ENCODE measurements around the gene ITFG2.

Gene ITFG2

DNA sequence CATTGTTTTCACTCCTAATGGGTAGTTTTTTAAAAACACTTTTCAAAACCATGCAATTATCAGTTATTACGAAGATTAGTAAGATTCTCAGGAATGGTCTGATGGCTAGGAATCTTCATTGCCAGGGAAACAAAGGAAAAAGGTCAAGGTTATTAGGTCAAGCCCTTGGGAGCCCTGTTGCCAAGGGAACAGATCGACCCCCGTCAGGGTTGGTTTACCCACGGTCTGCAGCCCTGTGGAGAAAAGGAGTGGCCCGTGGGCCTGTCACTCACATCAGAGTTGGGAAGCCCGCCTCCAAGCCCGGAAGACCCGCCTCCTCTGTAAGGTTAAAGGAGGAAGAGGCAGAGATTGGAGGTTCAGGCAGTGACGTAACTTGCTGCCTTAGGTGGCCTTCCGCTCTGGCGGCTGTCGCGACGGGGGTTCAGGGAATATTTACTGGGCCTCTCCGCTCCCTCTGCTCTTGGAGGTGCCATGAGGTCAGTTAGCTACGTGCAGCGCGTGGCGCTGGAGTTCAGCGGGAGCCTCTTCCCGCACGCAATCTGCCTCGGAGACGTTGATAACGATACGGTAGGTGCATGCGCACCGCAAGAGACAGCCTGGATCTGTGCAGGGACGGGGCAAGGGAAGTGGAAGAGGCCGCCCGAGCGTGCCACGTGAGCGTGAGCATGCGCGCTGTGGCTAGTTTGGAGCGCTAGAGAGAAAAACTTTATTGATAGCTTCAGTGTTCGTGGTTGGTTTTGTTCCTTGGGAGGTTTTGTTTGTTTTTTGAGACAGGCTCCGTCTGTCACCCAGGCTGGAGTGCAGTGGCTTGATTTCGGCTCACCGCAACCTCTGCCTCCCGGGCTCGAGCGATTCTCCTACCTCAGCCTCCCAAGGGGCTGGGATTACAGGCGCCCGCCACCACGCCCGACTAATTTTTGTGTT, at the start of gene ITFG2:
TSS of gene ITFG2 (plus strand) at position 379 of the 924 bp plus-strand sequence. CDS start at position 472, 93 bp downstream.
- peaks cover 22% of the 10 kb centered on the region for H3K4me1 ChIP-seq (ENCODE audit: insufficient read depth, low read length)
- peak within 1 kb of the TSS; percentile 70 for H3K9ac ChIP-seq (ENCODE audit: low read depth, low read length)
- H3K79me2 ChIP-seq (ENCODE audit: insufficient read depth, low read length): peaks cover 36% of the 10 kb centered on the region
- peaks cover 12% of the 10 kb centered on the region for H3K36me3 ChIP-seq (ENCODE audit: insufficient read depth, low read length)
- ATAC-seq (ENCODE audit: insufficient read depth, low read depth) (peak; percentile 94), DNase-seq (peak; percentile 99)
- peak within 1 kb of the TSS; percentile 93 for H3K27ac ChIP-seq (ENCODE audit: low read length)
- no peaks in the 10 kb centered on the region for H3K9me3 ChIP-seq (ENCODE audit: insufficient read depth, low read length, severe bottlenecking)
- no peak for TF ChIP-seq EZH2 (IDR thresholded peaks at IDR 0.05; ENCODE audit: borderline replicate concordance, low read depth, low read length, severe bottlenecking)
- TF ChIP-seq, protein P1, sequence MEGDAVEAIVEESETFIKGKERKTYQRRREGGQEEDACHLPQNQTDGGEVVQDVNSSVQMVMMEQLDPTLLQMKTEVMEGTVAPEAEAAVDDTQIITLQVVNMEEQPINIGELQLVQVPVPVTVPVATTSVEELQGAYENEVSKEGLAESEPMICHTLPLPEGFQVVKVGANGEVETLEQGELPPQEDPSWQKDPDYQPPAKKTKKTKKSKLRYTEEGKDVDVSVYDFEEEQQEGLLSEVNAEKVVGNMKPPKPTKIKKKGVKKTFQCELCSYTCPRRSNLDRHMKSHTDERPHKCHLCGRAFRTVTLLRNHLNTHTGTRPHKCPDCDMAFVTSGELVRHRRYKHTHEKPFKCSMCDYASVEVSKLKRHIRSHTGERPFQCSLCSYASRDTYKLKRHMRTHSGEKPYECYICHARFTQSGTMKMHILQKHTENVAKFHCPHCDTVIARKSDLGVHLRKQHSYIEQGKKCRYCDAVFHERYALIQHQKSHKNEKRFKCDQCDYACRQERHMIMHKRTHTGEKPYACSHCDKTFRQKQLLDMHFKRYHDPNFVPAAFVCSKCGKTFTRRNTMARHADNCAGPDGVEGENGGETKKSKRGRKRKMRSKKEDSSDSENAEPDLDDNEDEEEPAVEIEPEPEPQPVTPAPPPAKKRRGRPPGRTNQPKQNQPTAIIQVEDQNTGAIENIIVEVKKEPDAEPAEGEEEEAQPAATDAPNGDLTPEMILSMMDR (IDR thresholded peaks at IDR 0.05; ENCODE audit: borderline replicate concordance, extremely low read depth, low read length, poor library complexity, severe bottlenecking): no peak
- H4K20me1 ChIP-seq (ENCODE audit: insufficient read depth, low read length): no peaks in the 10 kb centered on the region; the same call in 1 of the 2 replicates
- H3K4me2 ChIP-seq (ENCODE audit: insufficient read depth, low read length): peak within 1 kb of the TSS; percentile 74
- peak within 1 kb of the TSS; percentile 96 for H2AFZ ChIP-seq (ENCODE audit: low read depth, low read length)
- H3K27me3 ChIP-seq (ENCODE audit: insufficient read depth, low read length, poor library complexity): no peaks in the 10 kb centered on the region
- H3K4me3 ChIP-seq (ENCODE audit: low read depth in 1 of 2, low read length in 2 of 2): peak within 1 kb of the TSS; percentile 38 to 74

DNA sequence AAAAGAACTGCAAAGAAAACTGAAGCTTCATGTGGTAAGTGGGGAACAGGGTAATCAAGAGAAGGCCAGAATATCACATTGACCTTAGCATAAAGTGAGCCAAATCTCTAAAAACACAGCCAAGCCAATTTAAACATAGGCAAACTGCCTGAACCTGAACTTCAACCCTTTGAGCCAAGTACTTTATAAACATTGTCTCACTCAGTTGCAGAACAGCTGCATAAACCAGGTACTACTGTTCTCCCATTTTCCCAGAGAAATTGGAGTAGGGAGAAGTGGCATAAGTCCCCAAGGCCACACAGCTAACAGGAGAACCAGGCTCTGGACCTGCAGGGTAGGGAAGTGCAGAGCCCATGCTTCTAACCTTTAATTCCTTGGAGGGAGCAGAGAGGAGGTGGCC, 48.1 kb upstream of the ITFG2 start:
- Histone ChIP-seq H3K27me3 (ENCODE audit: insufficient read depth, low read length, poor library complexity) (no peaks in the 10 kb centered on the region), H3K36me3 (ENCODE audit: insufficient read depth, low read length) (no peaks in the 10 kb centered on the region), H3K4me2 (ENCODE audit: insufficient read depth, low read length) (no peak overlapping the region), H3K27ac (ENCODE audit: low read length) (no peak overlapping the region), H3K79me2 (ENCODE audit: insufficient read depth, low read length) (no peaks in the 10 kb centered on the region), H2AFZ (ENCODE audit: low read depth, low read length) (no peak overlapping the region), H3K9me3 (ENCODE audit: insufficient read depth, low read length, severe bottlenecking) (no peaks in the 10 kb centered on the region), H3K4me1 (ENCODE audit: insufficient read depth, low read length) (no peaks in the 10 kb centered on the region), H4K20me1 (ENCODE audit: insufficient read depth, low read length) (0 out of 2 replicates have a peak, but pooled peaks cover 9% of the 10 kb centered on the region), H3K9ac (ENCODE audit: low read depth, low read length) (no peak overlapping the region), H3K4me3 (ENCODE audit: low read depth in 1 of 2, low read length in 2 of 2) (no peak overlapping the region)
- no peak for ATAC-seq (ENCODE audit: insufficient read depth, low read depth)
- no peak for DNase-seq
- TF ChIP-seq EZH2 (IDR thresholded peaks at IDR 0.05; ENCODE audit: borderline replicate concordance, low read depth, low read length, severe bottlenecking): no peak
- TF ChIP-seq, protein P1 (IDR thresholded peaks at IDR 0.05; ENCODE audit: borderline replicate concordance, extremely low read depth, low read length, poor library complexity, severe bottlenecking): no peak

DNA sequence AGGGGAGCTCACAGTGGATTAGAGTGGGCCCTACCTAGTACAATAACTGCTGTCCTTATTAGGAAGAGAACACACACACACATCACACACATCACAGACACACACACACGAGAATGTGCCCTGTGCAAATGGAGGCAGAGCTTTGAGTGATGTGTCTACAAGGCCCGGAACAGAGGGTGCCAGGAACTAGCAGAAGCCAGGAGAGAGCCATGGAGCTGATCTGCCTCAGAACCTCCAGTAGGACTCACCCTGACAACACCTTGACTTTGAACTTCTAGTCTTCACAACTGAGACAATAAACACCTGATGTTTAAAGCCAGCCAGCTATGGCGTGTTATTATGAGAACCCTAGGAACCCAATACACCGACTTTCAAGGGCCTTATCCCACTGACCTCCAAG, 47.4 kb upstream of the ITFG2 start:
- H2AFZ ChIP-seq (ENCODE audit: low read depth, low read length): no peak overlapping the region
- H3K36me3 ChIP-seq (ENCODE audit: insufficient read depth, low read length): no peaks in the 10 kb centered on the region
- ATAC-seq (ENCODE audit: insufficient read depth, low read depth): no peak
- H3K79me2 ChIP-seq (ENCODE audit: insufficient read depth, low read length): no peaks in the 10 kb centered on the region
- H3K4me2 ChIP-seq (ENCODE audit: insufficient read depth, low read length): no peak overlapping the region
- H3K4me3 ChIP-seq (ENCODE audit: low read depth in 1 of 2, low read length in 2 of 2): no peak overlapping the region
- no peak overlapping the region for H3K27ac ChIP-seq (ENCODE audit: low read length)
- no peaks in the 10 kb centered on the region for H3K4me1 ChIP-seq (ENCODE audit: insufficient read depth, low read length)
- H3K9me3 ChIP-seq (ENCODE audit: insufficient read depth, low read length, severe bottlenecking): no peaks in the 10 kb centered on the region
- TF ChIP-seq EZH2 (IDR thresholded peaks at IDR 0.05; ENCODE audit: borderline replicate concordance, low read depth, low read length, severe bottlenecking): no peak
- TF ChIP-seq, protein P1 (IDR thresholded peaks at IDR 0.05; ENCODE audit: borderline replicate concordance, extremely low read depth, low read length, poor library complexity, severe bottlenecking): no peak
- H4K20me1 ChIP-seq (ENCODE audit: insufficient read depth, low read length): 0 out of 2 replicates have a peak, but pooled peaks cover 9% of the 10 kb centered on the region
- no peak for DNase-seq
- no peak overlapping the region for H3K9ac ChIP-seq (ENCODE audit: low read depth, low read length)
- no peaks in the 10 kb centered on the region for H3K27me3 ChIP-seq (ENCODE audit: insufficient read depth, low read length, poor library complexity)

All from DND-41 (cell line).